HL-60 (cell line): ENCODE data around the gene PRODH2.

ENCODE experiments used
- CTCF ChIP-seq: IDR thresholded peaks from one replicate; pipeline ENCODE4 v1.5.1; 2011; ENCODE audit warnings: low read length, control low read depth, inconsistent platforms; ENCODE audit not compliant: insufficient read depth
- GABPA ChIP-seq: IDR thresholded peaks from 2 replicates; pipeline ENCODE4 v1.6.1; 2012; ENCODE audit warnings: low read depth
- POLR2AphosphoS5 ChIP-seq: IDR thresholded peaks from 2 replicates; pipeline ENCODE4 v1.6.1; 2012; ENCODE audit warnings: low read depth
- REST ChIP-seq: IDR thresholded peaks from 2 replicates; pipeline ENCODE4 v1.6.1; 2012; ENCODE audit warnings: low read depth; ENCODE audit not compliant: insufficient replicate concordance

GRCh38 chr19:35824150-35824549, 11.5 kb upstream of the PRODH2 start:
- TF ChIP-seq CTCF (no peak), REST (no peak), POLR2AphosphoS5 (no peak), GABPA (no peak)
